ENCODE measurements around the gene PRSS38.

The PRSS38 gene

DNA sequence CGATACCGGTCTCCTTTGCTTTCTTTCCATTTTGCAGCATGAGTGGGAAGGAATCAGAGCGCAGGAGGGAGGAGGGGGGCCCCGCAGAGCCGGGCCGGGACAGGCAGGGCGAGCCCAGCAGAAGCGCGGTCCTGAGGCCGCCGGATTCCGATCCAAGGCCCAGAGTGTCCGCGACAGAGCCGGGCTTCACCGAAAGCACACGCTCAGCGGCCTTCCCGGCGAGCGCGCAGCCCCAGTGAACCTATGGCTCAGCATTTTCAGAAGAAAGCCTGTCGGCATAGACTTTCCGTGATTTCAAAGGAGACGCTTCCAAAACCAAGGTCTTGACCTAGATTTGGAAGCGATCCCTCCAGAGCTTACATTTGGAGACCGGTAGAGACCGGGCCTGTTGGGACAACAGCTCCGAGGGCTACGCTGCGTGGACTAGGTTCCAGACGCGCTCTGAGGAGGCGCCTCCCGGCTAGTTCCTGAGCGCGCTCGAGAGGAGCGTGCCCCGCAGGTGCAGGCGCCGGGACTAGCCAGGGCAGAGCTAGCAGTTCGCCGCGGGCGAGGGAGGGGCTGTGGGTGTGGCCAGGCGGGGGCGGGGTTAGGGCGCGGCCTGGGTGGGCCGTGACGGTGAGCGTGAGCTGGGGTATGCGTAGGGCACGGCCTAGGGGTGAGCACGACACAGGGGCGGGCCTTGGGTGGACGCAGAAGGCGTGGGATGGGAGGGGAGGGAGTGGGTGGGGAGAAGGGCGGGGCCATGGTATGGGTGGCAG is 27.8 kb upstream of the PRSS38 start (continued):
- TF ChIP-seq, protein P1, sequence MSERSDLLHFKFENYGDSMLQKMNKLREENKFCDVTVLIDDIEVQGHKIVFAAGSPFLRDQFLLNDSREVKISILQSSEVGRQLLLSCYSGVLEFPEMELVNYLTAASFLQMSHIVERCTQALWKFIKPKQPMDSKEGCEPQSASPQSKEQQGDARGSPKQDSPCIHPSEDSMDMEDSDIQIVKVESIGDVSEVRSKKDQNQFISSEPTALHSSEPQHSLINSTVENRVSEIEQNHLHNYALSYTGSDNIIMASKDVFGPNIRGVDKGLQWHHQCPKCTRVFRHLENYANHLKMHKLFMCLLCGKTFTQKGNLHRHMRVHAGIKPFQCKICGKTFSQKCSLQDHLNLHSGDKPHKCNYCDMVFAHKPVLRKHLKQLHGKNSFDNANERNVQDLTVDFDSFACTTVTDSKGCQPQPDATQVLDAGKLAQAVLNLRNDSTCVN (tag by site-specific recombination; optimal IDR thresholded peaks at IDR 0.05) = peak; percentile 90
- TF ChIP-seq SP3 (tag by site-specific recombination; IDR thresholded peaks at IDR 0.05) = no peak
- TF ChIP-seq ZNF335 (tag by site-specific recombination; conservative IDR thresholded peaks at IDR 0.05) = peak; percentile 62
- no peak for TF ChIP-seq ZFP41 (tag by site-specific recombination; IDR thresholded peaks at IDR 0.05; ENCODE audit: borderline replicate concordance)
- no peak; the same call in 1 of the 2 replicates for TF ChIP-seq ZFHX2 (tag by site-specific recombination; conservative IDR thresholded peaks at IDR 0.05)
- TF ChIP-seq ZNF10 (tag by site-specific recombination; IDR thresholded peaks at IDR 0.05) = peak; percentile 47; the same call in 1 of the 2 replicates
- no peak for TF ChIP-seq ZBTB7A (tag by site-specific recombination; IDR thresholded peaks at IDR 0.05; ENCODE audit: low read depth)

- CTCF ChIA-PET = interaction anchor here (0.6 to 1.5 kb wide), 5 partner anchors 25 to 161 kb away, joined by 3 to 5 read pairs (median 3); partner anchors contain the start of gene WNT9A
- Histone ChIP-seq H3K4me1 (ENCODE audit: control insufficient read depth, insufficient read depth, low read length) (peaks cover 3% of the 10 kb centered on the region; the same call in 1 of the 2 replicates), H3K27ac (ENCODE audit: extremely low read depth, low read depth, low read length) (no peak overlapping the region), H3K9me3 (ENCODE audit: control insufficient read depth, insufficient read depth, low read depth, low read length) (no peaks in the 10 kb centered on the region), H3K4me3 (ENCODE audit: low read depth, low read length) (peak overlapping the region; percentile 65), H3K36me3 (ENCODE audit: control insufficient read depth in 2 of 2, insufficient read depth in 1 of 2, low read length in 2 of 2) (no peaks in the 10 kb centered on the region)
- POLR2A ChIA-PET = interaction anchor here (0.6 to 1.3 kb wide), 13 partner anchors 7 to 313 kb away, joined by 3 to 19 read pairs (median 4); partner anchors contain the start of genes ARF1, JMJD4, SNAP47 and WNT9A
- TF ChIP-seq WT1 (tag by site-specific recombination; IDR thresholded peaks at IDR 0.05) (peak; percentile 29; the same call in 1 of the 2 replicates), KLF16 (tag by site-specific recombination; IDR thresholded peaks at IDR 0.05) (peak; percentile 75), KLF8 (tag by site-specific recombination; IDR thresholded peaks at IDR 0.05) (peak; percentile 96), ZNF514 (tag by site-specific recombination; IDR thresholded peaks at IDR 0.05) (no peak), FEZF1 (tag by site-specific recombination; IDR thresholded peaks at IDR 0.05) (no peak), ZNF335 (tag by site-specific recombination; conservative IDR thresholded peaks at IDR 0.05) (peak; percentile 99), ZNF2 (tag by site-specific recombination; IDR thresholded peaks at IDR 0.05) (peak; percentile 40), SP7 (tag by site-specific recombination; IDR thresholded peaks at IDR 0.05) (peak; percentile 24; the same call in 1 of the 2 replicates), ZNF654 (tag by site-specific recombination; IDR thresholded peaks at IDR 0.05; ENCODE audit: low read depth) (no peak), ZNF600 (tag by site-specific recombination; IDR thresholded peaks at IDR 0.05) (peak; percentile 94), BCL11A (tag by site-specific recombination; IDR thresholded peaks at IDR 0.05; ENCODE audit: low read depth) (no peak), ZNF112 (tag by site-specific recombination; IDR thresholded peaks at IDR 0.05) (no peak), ZNF341 (tag by site-specific recombination; IDR thresholded peaks at IDR 0.05; ENCODE audit: low read depth) (peak; percentile 75), ZBTB48 (tag by site-specific recombination; IDR thresholded peaks at IDR 0.05) (peak; percentile 90), ZXDB (tag by site-specific recombination; IDR thresholded peaks at IDR 0.05) (peak; percentile 26; the same call in 1 of the 2 replicates)
- TF ChIP-seq, protein P2, sequence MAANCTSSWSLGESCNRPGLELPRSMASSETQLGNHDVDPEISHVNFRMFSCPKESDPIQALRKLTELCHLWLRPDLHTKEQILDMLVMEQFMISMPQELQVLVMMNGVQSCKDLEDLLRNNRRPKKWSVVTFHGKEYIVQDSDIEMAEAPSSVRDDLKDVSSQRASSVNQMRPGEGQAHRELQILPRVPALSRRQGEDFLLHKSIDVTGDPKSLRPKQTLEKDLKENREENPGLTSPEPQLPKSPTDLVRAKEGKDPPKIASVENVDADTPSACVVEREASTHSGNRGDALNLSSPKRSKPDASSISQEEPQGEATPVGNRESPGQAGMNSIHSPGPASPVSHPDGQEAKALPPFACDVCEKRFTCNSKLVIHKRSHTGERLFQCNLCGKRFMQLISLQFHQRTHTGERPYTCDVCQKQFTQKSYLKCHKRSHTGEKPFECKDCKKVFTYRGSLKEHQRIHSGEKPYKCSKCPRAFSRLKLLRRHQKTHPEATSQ (tag by site-specific recombination; IDR thresholded peaks at IDR 0.05) = 0 out of 2 replicates have a peak, but pooled peaks have one; percentile 16
- TF ChIP-seq, protein P3, sequence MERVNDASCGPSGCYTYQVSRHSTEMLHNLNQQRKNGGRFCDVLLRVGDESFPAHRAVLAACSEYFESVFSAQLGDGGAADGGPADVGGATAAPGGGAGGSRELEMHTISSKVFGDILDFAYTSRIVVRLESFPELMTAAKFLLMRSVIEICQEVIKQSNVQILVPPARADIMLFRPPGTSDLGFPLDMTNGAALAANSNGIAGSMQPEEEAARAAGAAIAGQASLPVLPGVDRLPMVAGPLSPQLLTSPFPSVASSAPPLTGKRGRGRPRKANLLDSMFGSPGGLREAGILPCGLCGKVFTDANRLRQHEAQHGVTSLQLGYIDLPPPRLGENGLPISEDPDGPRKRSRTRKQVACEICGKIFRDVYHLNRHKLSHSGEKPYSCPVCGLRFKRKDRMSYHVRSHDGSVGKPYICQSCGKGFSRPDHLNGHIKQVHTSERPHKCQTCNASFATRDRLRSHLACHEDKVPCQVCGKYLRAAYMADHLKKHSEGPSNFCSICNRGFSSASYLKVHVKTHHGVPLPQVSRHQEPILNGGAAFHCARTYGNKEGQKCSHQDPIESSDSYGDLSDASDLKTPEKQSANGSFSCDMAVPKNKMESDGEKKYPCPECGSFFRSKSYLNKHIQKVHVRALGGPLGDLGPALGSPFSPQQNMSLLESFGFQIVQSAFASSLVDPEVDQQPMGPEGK (tag by site-specific recombination; IDR thresholded peaks at IDR 0.05) = peak; percentile 79
- TF ChIP-seq, protein P4, sequence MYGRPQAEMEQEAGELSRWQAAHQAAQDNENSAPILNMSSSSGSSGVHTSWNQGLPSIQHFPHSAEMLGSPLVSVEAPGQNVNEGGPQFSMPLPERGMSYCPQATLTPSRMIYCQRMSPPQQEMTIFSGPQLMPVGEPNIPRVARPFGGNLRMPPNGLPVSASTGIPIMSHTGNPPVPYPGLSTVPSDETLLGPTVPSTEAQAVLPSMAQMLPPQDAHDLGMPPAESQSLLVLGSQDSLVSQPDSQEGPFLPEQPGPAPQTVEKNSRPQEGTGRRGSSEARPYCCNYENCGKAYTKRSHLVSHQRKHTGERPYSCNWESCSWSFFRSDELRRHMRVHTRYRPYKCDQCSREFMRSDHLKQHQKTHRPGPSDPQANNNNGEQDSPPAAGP (tag by site-specific recombination; IDR thresholded peaks at IDR 0.05) = peak; percentile 88
- TF ChIP-seq, protein P5, sequence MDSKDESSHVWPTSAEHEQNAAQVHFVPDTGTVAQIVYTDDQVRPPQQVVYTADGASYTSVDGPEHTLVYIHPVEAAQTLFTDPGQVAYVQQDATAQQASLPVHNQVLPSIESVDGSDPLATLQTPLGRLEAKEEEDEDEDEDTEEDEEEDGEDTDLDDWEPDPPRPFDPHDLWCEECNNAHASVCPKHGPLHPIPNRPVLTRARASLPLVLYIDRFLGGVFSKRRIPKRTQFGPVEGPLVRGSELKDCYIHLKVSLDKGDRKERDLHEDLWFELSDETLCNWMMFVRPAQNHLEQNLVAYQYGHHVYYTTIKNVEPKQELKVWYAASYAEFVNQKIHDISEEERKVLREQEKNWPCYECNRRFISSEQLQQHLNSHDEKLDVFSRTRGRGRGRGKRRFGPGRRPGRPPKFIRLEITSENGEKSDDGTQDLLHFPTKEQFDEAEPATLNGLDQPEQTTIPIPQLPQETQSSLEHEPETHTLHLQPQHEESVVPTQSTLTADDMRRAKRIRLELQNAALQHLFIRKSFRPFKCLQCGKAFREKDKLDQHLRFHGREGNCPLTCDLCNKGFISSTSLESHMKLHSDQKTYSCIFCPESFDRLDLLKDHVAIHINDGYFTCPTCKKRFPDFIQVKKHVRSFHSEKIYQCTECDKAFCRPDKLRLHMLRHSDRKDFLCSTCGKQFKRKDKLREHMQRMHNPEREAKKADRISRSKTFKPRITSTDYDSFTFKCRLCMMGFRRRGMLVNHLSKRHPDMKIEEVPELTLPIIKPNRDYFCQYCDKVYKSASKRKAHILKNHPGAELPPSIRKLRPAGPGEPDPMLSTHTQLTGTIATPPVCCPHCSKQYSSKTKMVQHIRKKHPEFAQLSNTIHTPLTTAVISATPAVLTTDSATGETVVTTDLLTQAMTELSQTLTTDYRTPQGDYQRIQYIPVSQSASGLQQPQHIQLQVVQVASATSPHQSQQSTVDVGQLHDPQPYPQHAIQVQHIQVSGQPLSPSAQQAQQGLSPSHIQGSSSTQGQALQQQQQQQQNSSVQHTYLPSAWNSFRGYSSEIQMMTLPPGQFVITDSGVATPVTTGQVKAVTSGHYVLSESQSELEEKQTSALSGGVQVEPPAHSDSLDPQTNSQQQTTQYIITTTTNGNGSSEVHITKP (tag by site-specific recombination; IDR thresholded peaks at IDR 0.05) = peak; percentile 86
Observed at GRCh38 chr1:227788271-227789083, 27.0 kb upstream of the PRSS38 start.
